Panc1 (cell line): ENCODE data around the gene UGT1A3. TPM values are rescaled to one million over a fixed set of nuclear protein-coding genes. Genes with fewer than 3 reads are reported as not detected.

ENCODE experiments used
- ATAC-seq: fragments of 200-7000 bp; cut with Tn5 transposase; 2 replicates; pipeline ENCODE4 v1.9.1; 2020; ENCODE audit warnings: mild to moderate bottlenecking, moderate library complexity
- BruUV-seq: library from RNA; stranded (reverse); fragments of 400-500 nt; replicated peaks from 2 replicates; lab custom pipeline; 2021; lab: Mats Ljungman, UMichigan
- CTCF ChIA-PET: fragments of 300-600 bp; sonication (Branson Sonifier 250); formaldehyde crosslinking; loops from one replicate; lab custom pipeline; 2022; ENCODE audit warnings: antibody characterized with exemption; lab: Charles Lee
- POLR2A ChIA-PET: fragments of 300-600 bp; sonication (Branson Sonifier 250); formaldehyde crosslinking; loops from one replicate; lab custom pipeline; 2022; ENCODE audit warnings: antibody characterized with exemption; lab: Charles Lee
- DNase-seq: peaks from one replicate; pipeline ENCODE4 v3.0.0-alpha.2; 2010; ENCODE audit warnings: low read depth, low spot score
- H3K27ac ChIP-seq: 2 replicates; pipeline ENCODE4 v1.5.1; 2011; ENCODE audit warnings: mild to moderate bottlenecking, low read length, inconsistent platforms
- H3K27me3 ChIP-seq: fragments of 200-500 bp; sonication (Bioruptor generic); 2 replicates; pipeline ENCODE4 v1.6.0; 2014; ENCODE audit warnings: low read length, inconsistent platforms; ENCODE audit not compliant: control insufficient read depth, insufficient read depth
- H3K36me3 ChIP-seq: fragments of 200-500 bp; sonication (Bioruptor generic); 2 replicates; pipeline ENCODE4 v1.5.1; 2014; ENCODE audit warnings: inconsistent platforms, mild to moderate bottlenecking, low read length, moderate library complexity; ENCODE audit not compliant: control insufficient read depth, insufficient read depth
- H3K4me1 ChIP-seq: 2 replicates; pipeline ENCODE4 v1.5.1; 2011; ENCODE audit warnings: inconsistent platforms, mild to moderate bottlenecking, low read length, moderate library complexity; ENCODE audit not compliant: control insufficient read depth, insufficient read depth
- H3K4me3 ChIP-seq, 2 experiments: 2 replicates each; pipeline ENCODE4 v1.5.1; 2011 to 2012; ENCODE audit warnings: low read depth in 2 of 2, low read length in 2 of 2, mild to moderate bottlenecking in 2 of 2, inconsistent platforms in 1 of 2, moderate library complexity in 1 of 2
- H3K9me3 ChIP-seq: fragments of 200-500 bp; sonication (Bioruptor generic); 2 replicates; pipeline ENCODE4 v1.5.1; 2014; ENCODE audit warnings: low read depth, mild to moderate bottlenecking, inconsistent platforms, low read length, moderate library complexity; ENCODE audit not compliant: control insufficient read depth, insufficient read depth
- CTCF ChIP-seq: fragments of 450-650 bp; IDR thresholded peaks from 2 replicates; pipeline ENCODE4 v1.5.1; 2017; ENCODE audit warnings: mild to moderate bottlenecking
- POLR2AphosphoS5 ChIP-seq: IDR thresholded peaks from 2 replicates; pipeline ENCODE4 v1.6.1; 2012; ENCODE audit warnings: mild to moderate bottlenecking, low read depth, low read length, moderate library complexity
- REST ChIP-seq, 2 experiments: IDR thresholded peaks; 2 replicates each; pipeline ENCODE4 v1.6.1; 2011 to 2012; ENCODE audit warnings: low read depth in 2 of 2, control low read depth in 1 of 2, low read length in 1 of 2, mild to moderate bottlenecking in 1 of 2, moderate library complexity in 1 of 2; ENCODE audit not compliant: insufficient read depth in 1 of 2
- SIN3A ChIP-seq: IDR thresholded peaks from 2 replicates; pipeline ENCODE4 v1.6.1; 2012; ENCODE audit warnings: low read depth, mild to moderate bottlenecking, low read length, moderate library complexity, borderline replicate concordance; ENCODE audit not compliant: insufficient read depth
- TCF7L2 ChIP-seq: IDR thresholded peaks from 2 replicates; pipeline ENCODE4 v1.6.1; 2011; ENCODE audit warnings: mild to moderate bottlenecking, low read depth, low read length, inconsistent platforms
- in situ Hi-C: cut with HindIII; loops from 2 replicates; pipeline ENCODE4 v1.10.0; 2016; ENCODE audit warnings: low sequenced_read_pairs, low pct_unique_long_range_greater_than_20kb
- intact Hi-C: fragments of 100-400 bp; cut with micrococcal nuclease; formaldehyde crosslinking; loops from one replicate; pipeline ENCODE4 v1.10.0; 2022; ENCODE audit not compliant: unreplicated experiment
- total RNA-seq: library from RNA; stranded (reverse); gene quantifications from one replicate; pipeline ENCODE4 v1.2.1, GENCODE V29; 2021; ENCODE audit not compliant: unreplicated experiment

UGT1A3 gene
- total RNA-seq, 1 experiment from 2014 or later = not detected

GRCh38 chr2:233780771-233781170, 51.9 kb downstream of the UGT1A3 start:
- TF ChIP-seq POLR2AphosphoS5 (no peak), TCF7L2 (no peak), REST (IDR thresholded peaks at IDR 0.05; ENCODE audit: insufficient read depth in 1 of 2, low read depth in 2 of 2, low read length in 1 of 2) (no peak), CTCF (no peak), SIN3A (no peak)
- no peak overlapping the region for H3K27ac ChIP-seq
- ChIA-PET POLR2A (no interaction called here), CTCF (no interaction called here)
- no peak for ATAC-seq
- no peaks in the 10 kb centered on the region for H3K27me3 ChIP-seq
- no peaks in the 10 kb centered on the region for H3K9me3 ChIP-seq
- no peaks in the 10 kb centered on the region for H3K36me3 ChIP-seq
- intact Hi-C loops (no loop called here), in situ Hi-C loops (no loop called here)
- no peaks in the 10 kb centered on the region for H3K4me1 ChIP-seq
- no peak overlapping the region for H3K4me3 ChIP-seq
- BruUV-seq = no TSS peak
- no peak for DNase-seq

- no TSS peak for BruUV-seq
- Histone ChIP-seq H3K9me3 (no peaks in the 10 kb centered on the region), H3K4me1 (no peaks in the 10 kb centered on the region), H3K27ac (no peak overlapping the region), H3K36me3 (no peaks in the 10 kb centered on the region), H3K27me3 (no peaks in the 10 kb centered on the region), H3K4me3 (no peak overlapping the region)
- intact Hi-C loops (no loop called here), in situ Hi-C loops (no loop called here)
- TF ChIP-seq POLR2AphosphoS5 (no peak), CTCF (no peak), SIN3A (no peak), TCF7L2 (no peak), REST (IDR thresholded peaks at IDR 0.05; ENCODE audit: insufficient read depth in 1 of 2, low read depth in 2 of 2, low read length in 1 of 2) (no peak)
- ATAC-seq = no peak
- ChIA-PET CTCF (no interaction called here), POLR2A (no interaction called here)
- DNase-seq = no peak
Observed at GRCh38 chr2:233789554-233789953, 60.7 kb downstream of the UGT1A3 start.
